Renal cortex interstitium (tissue), 15 donors: Measurements from ENCODE around the gene CYP4B1. TPM values are rescaled to one million over a fixed set of nuclear protein-coding genes. Genes with fewer than 3 reads are reported as not detected.
A peak's percentile ranks its signal among the peaks of the same experiment; 100 is the strongest.
"Not testable (repeated sequence)": the region's sequence is repeated elsewhere in the genome, so short reads cannot be mapped to it uniquely, and the experiment has no call there.

ENCODE experiments used
- DNase-seq, 11 donors: peaks; one replicate each; pipeline ENCODE4 v3.0.0-alpha.2; 2013; ENCODE audit warnings: low read depth in 9 of 11, low spot score in 4 of 11; ENCODE audit errors: extremely low read depth in 1 of 11
- long read RNA-seq, 16 experiments: transcript quantifications; one replicate each; lab custom pipeline, GENCODE V29; 2026
- polyA plus RNA-seq, 3 donors: library from polyadenylated mRNA; unstranded; fragments of 120-200 nt; gene quantifications; one replicate each; pipeline ENCODE4 v1.2.1, GENCODE V29; 2013; ENCODE audit not compliant: insufficient read length in 3 of 3

Gene CYP4B1
- polyA plus RNA-seq, result 1 to 10 TPM; 1.4 to 1.7 (median 1.6) TPM
- long read RNA-seq, donor 1, result 0 reads
- long read RNA-seq, donor 2, result 0 reads
- long read RNA-seq, donor 3, partial matches to known transcripts, result 0 of 2 reads
- long read RNA-seq, donor 3, other reads (novel, unspliced or antisense), result 0 of 2 reads
- long read RNA-seq, donor 4, result 0 reads
- long read RNA-seq, donor 5, result 0 reads
- long read RNA-seq, donor 6, result 0 reads
- long read RNA-seq, donor 7, result 0 reads
- long read RNA-seq, donor 8, result 0 reads
- long read RNA-seq, donor 9, result 0 reads
- long read RNA-seq, donor 10, partial matches to known transcripts, result 0 of 1 reads
- long read RNA-seq, donor 10, other reads (novel, unspliced or antisense), result 0 of 1 reads
- long read RNA-seq, donor 11, result 0 reads
- long read RNA-seq, donor 12, result 0 reads
- long read RNA-seq, donor 13, result 0 reads
- long read RNA-seq, donor 14, result 0 reads
- long read RNA-seq, donor 15, result 0 reads
- long read RNA-seq, donor 16, partial matches to known transcripts, result 0 of 1 reads
- long read RNA-seq, donor 16, other reads (novel, unspliced or antisense), result 0 of 1 reads

GRCh38 chr1:46798810-46799209 is at the start of gene CYP4B1:
Gene CYP4B1, plus strand, starts transcription at chr1:46799046. Its CDS starts 36 bp downstream, at chr1:46799082.
- no peak for DNase-seq

DNA sequence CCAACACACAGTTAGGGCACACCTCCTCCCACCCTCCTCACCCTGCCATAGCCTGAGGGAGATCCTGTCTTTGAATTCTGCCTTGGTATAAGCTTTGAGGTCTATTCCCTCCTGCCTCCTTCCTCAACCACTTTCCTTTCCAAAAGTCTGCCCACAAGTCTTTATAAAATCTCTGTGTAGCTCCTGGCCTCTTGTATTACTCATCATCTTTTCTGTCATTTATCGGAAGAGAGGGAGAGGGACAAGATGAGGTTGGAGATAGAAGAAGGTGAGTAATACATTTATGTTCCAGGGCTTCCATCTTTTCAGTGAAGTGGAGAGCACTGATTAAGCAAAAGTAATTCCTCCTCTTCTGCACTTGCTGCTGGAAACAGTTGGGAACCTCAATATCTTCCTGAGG is 49.4 kb upstream of the CYP4B1 start:
- no peak for DNase-seq

DNA sequence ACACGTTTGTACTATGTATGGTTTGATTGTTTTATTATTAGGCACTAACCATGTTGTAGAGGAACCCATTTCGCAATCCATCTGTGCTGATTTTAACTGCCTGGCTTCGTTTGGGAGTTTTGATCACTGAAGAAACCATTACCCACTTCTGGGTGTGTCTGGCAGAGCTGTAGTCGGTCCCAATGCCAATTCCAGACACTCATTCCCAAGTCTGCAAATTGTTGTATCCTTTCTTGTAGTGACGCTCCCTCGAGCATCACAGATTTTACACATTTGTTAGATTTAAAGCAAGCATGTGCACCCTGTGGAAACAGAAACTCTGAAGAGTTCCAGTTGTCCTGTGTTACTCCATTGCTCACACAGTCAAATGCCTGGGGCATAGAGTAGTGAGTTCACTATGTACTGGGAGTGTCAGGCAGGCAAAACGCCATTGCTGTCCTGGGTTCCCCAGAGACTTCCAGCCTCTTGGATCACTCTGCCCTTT is 48.9 kb upstream of the CYP4B1 start:
- DNase-seq, result no peak

DNA sequence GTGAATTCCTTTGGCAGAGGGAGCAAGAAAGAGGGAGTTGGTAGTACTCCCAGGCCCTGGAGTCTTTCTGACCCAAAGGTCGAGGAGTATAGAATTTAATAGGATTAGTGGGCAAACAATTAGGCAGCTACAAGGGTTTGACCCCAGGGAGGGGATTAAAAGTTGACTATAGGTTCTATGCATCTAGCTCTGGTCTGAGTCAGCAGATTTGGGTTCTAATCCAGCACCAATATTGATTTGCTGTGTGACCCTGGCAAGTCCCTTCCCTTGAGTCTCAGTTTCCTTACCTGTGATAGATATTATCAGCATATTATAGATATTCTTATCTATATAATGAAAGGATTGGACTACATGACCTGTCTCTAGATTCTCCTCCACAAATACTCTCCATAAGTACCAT is 44.9 kb upstream of the CYP4B1 start:
- no peak for DNase-seq

GRCh38 chr1:46754707-46755106 is 44.1 kb upstream of the CYP4B1 start:
- DNase-seq, result not testable (repeated sequence)

- peak in 2 of 11 donors; percentile 39 to 43 for DNase-seq
These were observed 43.7 kb upstream of the CYP4B1 start for GRCh38 chr1:46755121-46755520.

- no peak for DNase-seq
These were observed 41.4 kb upstream of the CYP4B1 start for GRCh38 chr1:46757247-46757955.

- DNase-seq, result no peak
These were observed 40.8 kb upstream of the CYP4B1 start for GRCh38 chr1:46757956-46758528.

DNA sequence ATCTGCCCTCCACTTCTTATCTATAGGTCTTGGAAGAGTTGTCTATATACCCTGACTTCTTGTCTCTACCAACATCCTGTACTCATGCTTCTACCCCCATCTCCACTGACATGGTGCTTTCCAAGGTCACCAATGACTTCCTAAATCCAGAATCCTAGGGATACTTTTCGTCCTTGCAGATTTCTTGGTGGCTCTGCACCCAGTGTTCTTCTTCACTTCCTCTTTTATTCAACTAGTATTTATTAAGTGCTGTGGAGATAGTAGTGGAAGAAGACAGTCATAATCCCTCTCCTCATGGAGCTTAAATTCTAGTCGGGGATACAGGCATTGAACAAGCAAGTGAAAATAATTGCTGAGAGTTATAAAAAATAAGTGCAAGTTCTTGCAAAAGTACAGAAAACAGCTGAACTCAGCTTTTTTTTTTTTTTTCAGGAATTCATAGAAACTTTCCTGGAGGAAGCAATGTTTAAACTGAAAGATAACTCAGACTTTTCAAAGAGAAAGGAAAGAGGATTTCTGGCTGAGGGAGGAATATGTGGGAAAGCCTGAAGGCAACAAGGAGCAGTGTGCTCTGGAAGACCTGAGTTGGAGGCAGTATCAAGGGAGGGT is 38.2 kb upstream of the CYP4B1 start:
- DNase-seq, result no peak

DNA sequence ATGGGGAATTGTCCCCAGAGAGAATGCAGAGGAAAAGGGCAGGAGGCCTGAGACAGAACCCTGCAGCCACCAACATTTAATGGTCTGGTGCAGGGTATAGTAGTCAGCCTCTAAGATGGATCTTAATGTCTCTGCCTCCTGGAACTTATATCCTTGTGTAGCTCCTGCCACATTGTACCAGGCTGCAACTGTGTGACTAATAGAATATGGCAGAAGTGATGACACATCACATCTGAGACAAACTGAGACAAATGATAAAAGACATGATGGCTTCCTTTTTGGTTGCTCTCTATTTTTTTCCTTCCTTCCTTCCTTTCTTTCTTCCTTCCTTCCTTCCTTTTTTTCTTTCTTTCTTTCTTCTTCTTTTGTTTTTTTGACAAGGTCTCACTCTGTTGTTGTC is 37.1 kb upstream of the CYP4B1 start:
- no peak for DNase-seq

DNA sequence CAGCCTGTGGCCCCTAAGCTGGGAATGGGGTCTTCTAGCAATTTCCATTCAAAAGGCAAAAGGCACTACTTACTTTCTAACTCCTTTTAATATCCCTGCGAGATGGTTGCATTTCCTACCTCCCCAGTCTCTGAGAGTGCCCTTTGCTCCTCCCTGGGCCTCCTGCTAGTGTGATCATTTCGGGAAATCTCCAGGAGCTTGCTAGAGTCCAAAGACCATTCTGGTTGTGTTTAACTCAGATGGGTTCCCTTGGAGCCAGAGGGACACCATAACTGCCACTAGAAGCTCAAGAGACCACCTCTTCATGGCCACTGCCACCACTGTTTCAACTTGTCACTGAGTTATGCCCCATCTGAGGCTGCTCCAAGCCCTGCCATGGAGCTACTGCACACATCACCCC is 34.4 kb upstream of the CYP4B1 start:
- DNase-seq, result no peak

- DNase-seq, result no peak
These were observed 31.1 kb upstream of the CYP4B1 start for GRCh38 chr1:46767649-46768282.

GRCh38 chr1:46768445-46768844 is 30.4 kb upstream of the CYP4B1 start:
- no peak for DNase-seq

DNA sequence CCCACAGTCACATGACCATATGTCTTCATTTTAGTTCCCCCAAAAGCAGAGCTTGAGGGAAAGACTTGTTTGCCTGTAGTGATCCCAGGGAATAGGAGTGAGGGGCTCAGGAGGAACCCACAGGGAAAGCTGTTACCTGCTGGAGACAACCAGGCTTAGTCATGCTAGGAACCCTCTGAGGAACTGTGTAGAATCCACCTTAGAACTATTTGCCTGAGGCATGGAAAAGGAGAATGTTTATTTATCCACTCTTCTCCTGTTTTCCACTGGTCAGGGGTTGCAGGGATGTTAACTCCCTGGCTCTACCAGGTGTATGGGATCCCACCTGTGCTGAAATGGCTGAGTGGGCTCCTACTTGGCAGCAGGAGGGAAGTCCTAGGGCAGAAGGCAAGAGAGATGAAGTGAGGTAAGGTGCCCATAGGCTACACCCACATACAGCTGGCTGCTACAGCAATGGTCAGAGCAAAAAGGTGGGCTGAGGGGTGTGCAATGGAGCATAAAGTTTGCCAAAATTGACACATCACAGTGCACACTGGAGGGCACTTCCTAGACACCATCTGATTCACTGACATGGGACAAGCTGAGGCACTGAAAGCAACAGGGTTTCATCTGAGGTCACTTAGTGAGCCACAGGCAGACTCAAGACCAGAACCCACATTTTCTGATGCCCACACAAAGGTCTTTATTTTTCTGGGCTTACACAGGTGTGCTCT is 29.7 kb upstream of the CYP4B1 start:
- DNase-seq, result no peak

- no peak for DNase-seq
These were observed 28.3 kb upstream of the CYP4B1 start for GRCh38 chr1:46770541-46770940.

DNA sequence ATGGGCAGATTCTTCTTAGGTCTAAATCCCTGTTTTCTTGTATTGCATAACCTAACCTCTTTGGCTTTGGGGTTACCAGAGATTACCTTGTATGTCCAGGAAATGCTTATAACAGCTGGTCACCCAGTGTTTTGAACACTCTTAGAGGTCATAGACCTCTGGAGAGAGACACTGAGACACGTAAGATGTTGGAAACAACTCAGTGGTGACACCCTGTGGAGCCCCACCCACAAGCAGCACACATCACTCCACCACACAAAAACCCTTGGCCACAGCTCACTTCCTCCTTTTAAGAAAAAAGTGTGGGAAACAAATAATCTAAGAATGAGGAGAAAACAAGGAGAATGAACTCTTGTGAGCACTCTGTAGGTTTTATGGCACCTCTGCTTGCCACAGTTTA is 26.3 kb upstream of the CYP4B1 start:
- no peak for DNase-seq

DNA sequence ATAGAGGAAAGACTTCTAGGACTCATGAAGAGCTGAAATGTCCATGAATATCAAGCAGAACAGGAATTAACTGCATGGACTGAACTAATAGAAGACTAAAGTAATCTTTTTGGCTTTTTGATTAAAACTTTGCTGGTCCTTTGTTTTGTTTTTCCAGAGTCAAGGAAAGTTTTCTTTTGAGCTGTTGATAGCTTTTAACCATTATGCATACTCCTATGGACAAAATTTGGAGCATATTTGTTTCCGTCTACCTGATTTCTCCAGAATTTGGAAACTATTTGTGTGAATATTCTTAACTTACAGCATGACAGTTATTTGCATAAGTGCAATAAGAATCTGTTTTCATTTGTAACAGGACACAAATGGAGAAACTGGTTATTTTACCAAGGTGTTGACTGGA is 24.5 kb upstream of the CYP4B1 start:
- DNase-seq, result no peak

DNA sequence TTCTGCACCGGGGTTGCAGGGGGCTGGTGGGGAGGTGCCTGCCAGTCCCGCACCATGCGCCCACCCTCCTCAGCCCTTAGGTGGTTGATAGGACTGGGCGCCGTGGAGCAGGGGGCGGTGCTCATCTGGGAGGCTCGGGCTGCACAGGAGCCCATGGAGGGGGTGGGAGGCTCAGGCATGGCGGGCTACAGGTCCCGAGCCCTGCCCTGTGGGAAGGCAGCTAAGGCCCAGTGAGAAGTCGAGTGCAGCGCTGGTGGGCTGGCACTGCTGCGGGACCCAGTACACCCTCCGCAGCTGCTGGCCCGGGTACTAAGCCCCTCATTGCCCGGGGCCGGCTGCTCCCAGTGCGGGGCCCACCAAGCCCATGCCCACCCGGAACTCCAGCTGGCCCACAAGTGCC is 20.4 kb upstream of the CYP4B1 start:
- not testable (repeated sequence) for DNase-seq
